Activated T-cell treated with anti-CD3 and anti-CD28 coated beads for 48 hours (primary cell): ENCODE results near the gene ERI3.

Source experiments
- DNase-seq: peaks from one replicate; pipeline ENCODE4 v3.0.0-alpha.2; 2020; ENCODE audit warnings: low read depth

ERI3 gene

DNA sequence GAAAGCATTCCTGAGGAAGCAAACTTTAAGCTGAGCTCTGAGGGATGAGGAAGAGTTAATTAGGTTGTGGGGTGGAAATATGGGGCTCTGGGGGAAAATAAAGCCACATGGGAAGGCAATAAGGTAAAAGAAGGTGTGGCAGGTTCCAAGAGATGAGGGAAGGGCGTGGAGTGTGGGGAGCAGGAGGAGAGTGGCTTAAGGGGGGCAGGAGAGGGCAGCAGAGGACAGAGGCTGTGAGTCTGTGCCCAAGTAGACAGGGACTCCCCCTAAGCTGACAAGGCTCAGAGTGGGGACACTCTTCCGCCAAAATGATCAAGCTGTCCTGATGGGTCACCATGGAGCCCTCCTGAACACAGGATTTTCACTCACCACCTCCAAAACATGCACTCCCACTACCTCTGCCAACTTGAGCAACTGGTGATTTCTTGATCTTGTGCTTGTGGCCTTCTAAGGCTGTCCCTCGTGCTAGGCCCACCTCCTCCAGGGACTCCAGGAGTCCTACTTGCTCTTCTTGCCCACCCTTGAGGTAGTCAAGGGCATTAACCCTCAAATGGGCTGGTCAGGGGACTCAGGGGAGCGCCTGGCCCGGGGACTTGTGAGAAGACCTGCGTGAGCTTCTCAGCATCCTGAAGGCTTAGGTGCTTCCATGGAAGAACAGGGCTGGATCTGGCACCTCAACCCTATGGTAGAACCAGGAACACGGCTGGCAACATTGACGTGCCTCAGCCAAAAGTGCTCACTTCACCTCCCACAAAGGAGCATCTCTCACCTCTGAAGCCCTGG lies 118.4 kb downstream of the ERI3 start:
- DNase-seq: no peak

DNA sequence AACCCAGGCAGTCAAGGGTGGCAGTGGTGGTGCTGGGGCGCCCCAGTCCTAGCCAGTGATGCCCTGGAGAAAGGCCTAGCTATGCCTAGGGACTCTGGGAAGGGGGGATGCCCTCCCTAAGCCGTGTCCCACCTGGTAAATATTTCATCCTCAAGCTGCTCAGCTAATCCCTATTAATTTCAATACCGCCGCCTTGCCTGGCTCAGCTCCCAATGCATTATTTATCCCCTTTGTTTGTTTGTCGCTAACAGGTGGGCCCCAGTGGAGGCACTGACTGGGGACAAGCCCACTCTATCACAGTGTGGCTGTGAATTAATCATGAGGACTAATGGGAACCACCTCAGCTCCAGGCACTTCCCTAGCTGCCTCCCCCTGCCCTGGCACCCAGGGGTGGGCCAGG lies 119.2 kb downstream of the ERI3 start:
- DNase-seq: no peak

DNA sequence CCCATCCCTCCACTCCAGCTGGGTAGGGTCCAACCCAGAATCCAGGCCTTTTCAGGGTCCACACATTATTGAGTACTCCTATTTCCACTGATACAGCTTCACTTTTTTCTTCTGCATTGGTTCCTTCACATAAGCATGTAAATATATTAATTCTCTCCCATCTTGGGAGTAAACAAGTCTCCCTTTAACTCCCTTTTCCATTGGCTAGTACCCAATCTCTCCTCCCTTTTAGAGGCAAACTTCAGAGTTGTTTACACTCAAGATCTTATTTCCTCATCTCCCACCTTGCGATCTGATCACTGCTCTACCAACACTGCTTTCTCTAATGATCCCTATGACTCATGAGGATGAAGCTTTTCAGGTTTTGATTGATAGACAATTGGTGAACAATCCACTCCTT lies 121.5 kb downstream of the ERI3 start:
- DNase-seq: no peak

DNA sequence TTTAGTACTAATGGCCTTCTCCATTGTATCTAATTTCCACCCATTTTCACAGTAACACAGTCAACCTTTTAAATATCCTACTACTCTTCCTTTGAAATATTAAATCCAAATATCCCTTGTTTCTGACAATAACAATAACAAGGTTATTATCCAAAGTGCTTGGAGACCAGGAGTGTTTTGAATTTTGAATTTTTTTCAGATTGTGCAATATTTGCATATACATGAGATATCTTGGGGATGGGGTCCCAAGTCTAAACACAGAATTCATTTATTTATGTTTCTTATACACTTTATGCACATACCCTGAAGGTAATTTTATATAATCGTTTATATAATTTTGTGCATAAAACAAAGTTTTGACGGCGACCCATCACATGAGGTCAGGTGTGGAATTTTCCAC lies 124.3 kb downstream of the ERI3 start:
- DNase-seq: no peak

DNA sequence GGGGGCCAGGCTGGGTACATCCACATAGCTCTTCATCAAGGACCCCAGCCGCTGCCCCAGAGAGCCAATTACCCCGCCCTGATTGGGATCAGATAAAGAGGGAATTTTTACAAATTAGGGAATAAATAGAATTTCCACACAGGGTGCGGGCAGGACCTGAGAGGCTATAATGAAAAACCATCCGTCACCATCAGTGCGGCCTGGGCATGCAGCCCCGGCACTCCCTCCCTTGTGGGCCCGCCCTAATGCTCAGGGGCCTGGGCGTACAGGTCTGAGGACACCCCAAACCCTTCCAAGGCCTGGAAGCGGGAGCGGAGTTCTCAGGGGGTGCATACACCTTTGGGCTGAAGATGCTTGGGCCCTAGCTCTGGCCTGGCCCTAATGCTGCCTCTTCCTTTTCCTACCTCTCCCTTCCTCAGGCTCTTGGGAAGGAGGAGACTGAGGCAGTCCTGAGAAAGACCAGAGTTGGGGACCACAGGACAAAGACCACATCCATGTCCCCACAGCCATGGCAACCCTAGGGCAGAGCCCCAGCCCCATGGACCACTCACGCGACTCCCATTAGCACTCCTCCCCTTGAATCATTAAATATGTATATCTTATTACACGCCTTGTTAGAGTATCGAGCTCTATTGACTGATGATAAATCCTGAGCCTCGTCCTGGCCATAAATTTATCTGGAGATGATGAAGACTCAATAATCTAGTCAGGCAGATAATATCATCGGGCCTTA lies 125.5 kb downstream of the ERI3 start:
- DNase-seq: no peak

DNA sequence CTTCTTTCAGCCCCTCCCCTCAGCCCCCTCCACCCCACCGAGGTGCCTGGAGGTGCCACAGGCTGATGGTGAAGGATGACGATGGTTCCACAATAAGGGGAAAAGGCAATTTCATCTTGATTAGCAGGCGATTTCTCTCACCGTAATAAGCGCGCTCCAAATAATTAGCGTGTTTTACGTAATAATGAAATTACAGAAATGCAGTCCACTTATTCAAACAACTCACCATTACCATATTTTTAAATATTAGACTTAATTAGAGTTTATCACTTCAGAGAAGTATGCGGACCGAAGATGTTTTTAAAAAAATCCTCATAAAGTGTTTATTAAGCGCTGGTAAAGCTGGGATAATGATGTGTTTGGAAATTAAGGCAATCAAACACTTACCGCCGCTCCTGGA lies 126.8 kb downstream of the ERI3 start:
- no peak for DNase-seq

DNA sequence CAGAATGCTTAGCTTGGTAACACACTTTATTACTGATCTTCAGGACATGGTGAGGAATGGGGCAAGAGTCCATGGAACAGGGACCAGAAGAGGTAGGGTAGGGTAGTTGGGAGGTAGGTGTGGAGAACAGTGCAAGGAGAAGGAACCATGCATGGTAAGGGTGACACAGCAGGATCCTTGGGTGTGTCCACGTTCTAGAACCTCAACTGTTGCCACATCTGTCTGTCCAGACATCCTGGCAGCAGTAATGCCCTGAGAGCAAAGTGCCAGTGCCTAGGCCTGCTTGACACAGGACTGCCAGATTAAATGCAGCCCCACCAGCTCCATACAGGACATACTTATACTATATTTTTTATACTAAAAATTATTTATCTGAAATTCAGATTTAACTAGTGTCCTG lies 127.8 kb downstream of the ERI3 start:
- no peak for DNase-seq

DNA sequence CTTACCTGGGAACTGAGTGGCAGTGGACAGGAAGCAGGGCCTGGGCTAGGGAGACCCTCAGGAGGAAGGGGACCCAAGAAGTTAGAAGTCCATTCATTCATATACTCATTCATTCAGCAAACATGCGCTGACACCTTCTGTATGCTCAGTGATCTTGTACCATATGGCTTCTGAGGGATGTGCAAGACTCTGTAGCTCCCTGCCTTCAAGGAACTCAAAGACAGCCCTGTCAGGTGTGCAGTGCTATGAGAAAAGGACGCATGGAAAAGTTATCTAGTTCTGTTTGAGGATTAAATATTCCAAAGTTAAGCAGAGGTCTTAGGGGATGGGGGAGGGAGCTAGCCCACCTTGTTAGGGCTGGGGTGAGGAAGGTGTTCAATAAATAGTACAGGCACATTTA lies 129.3 kb downstream of the ERI3 start:
- no peak for DNase-seq

DNA sequence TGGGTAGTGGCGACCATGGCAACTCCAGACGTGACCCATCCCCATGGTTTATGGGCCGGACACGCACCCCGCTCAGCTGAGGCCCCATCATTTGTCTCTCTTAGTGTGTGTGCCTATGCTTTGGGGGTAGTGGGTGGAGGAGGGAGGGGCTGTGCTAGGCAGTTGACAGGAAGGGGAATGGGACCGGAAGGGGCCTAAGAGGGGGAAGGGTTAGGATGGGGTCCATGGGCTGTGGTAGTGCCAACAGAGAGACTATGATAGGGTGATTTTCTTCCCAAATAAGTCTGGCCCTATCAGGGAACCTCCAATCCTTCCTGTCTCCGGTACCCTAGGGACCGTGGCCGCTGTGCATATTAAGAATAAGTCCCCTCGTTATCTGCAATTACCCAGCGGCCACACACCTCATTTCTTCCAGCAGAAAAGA lies 131.9 kb downstream of the ERI3 start:
- DNase-seq: no peak

DNA sequence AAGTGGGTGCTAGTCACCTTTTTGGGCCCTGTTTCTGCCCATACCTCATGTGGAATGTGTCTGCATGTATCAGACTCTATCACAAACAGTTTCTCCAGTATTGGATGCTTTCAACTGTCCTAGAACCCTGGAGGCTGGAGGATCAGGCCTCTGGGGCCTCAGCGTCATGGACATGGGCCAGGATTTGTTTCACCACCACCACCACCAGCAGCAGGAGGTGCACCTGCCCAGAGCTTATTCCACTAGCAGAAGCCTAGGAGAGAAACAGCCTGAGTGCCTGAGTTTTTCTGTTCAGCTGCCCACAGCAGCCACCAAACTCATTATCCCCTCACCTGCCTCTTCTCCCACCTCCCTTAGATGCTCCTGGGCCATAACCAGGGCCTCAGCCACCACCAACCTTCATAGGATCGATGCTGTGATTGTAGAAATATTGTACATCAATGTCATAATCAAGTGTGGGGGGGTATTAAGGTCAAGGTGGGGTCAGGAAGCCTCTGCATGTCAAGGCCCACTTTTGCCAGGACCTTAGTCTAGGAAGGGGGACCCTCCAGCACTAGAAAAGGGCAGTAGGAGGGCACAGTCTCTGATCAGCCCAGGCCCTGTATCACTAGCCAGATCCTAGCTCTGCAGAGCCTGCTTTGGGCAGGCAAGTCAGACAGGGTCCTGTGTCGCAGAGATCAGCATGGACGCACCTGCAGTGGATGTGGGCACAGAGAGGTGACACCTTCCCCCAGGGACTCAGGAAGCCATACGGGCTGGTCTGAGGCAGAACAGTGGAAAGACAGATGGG lies 132.5 kb downstream of the ERI3 start:
- no peak for DNase-seq

DNA sequence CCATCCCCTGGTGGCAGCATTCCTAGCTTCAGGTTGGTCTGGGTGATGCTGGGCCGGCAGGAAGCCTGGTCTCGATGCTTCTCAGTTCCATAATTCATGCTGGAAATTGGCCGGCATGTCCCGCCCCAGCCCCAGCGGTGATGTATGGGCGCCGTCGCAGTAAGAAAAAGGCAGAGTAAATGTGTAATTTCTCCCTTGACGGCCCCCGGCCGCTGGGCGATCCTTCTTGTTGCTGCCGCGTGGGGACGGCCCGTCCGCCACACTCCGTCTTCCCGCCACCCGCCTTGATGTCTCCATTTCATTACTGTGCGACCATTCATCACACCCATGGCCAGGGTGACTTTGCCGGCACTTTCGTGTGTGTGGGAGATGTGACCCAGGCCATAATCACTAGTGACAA lies 133.3 kb downstream of the ERI3 start:
- DNase-seq: no peak

DNA sequence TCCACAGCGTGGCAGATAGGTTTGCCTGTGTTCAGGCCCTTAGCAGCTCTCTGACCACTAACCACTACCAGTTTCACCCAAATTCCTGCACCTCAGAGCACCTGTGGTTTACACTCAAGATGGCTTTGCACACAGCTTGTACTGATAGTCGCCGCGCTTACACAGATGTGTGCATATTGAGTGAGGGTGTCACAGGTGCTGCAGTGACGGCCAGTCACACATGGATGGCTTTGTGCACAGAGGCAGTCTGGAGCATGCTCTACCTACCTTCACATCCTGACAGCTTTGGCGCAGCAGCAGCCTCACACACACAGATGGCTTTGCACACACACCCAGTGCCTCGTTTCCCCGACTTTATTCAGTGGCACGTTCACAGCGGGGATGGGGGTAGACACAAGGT lies 134.3 kb downstream of the ERI3 start:
- no peak for DNase-seq

DNA sequence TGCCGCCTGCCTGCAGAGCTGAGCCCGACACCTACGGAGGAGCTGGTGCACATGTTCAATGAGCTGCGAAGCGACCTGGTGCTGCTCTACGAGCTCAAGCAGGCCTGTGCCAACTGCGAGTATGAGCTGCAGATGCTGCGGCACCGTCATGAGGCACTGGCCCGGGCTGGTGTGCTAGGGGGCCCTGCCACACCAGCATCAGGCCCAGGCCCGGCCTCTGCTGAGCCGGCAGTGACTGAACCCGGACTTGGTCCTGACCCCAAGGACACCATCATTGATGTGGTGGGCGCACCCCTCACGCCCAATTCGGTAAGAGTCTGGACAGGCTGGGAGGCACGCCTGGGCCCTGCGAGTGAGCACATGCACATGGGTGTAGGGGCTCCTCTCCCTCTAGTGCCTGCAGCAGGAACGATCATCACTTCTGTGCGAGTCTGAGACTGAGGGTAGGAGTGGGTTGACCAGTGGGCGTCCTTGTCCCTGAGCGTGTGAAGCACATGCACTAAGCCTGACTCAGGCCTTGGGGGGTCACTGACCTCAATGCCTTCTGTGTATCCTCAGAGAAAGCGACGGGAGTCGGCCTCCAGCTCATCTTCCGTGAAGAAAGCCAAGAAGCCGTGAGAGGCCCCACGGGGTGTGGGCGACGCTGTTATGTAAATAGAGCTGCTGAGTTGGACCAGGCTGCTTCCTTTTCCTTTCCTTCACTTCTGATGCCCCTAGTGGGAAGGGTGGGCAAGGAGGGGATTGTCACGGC lies 134.9 kb downstream of the ERI3 start:
- no peak for DNase-seq

DNA sequence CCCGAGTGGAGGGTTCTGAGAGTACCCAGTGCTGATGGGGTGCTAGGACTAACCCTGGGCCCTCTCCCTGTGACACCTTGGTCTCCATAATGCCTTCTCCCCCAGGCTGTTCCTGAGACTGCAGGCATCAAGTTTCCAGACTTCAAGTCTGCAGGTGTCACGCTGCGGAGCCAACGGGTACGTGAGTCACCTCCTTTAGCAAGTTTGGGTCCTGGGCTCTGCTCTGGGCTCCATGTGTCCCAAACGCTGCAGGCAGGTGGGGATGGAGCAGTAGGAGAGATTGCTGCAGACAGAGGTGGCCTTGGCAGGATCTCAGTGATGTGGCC lies 135.8 kb downstream of the ERI3 start:
- DNase-seq: no peak

DNA sequence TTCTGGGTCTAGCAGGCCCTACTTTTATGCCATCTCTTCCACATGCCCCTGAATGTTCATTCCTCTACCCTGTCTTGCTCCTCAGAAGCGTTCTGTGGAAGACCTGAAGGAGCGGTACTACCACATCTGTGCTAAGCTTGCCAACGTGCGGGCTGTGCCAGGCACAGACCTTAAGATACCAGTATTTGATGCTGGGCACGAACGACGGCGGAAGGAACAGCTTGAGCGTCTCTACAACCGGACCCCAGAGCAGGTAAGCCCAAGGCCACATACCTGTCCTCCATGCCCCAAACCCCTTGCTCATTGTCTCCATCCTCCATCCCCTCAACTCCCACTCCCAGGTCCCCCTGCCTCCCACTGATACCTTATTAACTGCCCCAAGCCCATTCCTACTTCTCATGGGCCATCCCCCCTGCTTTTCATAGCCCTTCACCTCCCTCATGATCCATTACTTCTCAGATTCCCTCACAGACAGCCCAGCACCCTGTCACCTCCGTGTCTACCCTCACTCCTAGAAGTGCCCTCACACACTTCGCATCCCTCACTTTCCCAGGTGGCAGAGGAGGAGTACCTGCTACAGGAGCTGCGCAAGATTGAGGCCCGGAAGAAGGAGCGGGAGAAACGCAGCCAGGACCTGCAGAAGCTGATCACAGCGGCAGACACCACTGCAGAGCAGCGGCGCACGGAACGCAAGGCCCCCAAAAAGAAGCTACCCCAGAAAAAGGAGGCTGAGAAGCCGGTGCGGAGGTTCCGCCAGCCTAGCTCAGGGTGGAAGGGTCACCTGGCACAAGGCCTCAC lies 136.4 kb downstream of the ERI3 start:
- no peak for DNase-seq

DNA sequence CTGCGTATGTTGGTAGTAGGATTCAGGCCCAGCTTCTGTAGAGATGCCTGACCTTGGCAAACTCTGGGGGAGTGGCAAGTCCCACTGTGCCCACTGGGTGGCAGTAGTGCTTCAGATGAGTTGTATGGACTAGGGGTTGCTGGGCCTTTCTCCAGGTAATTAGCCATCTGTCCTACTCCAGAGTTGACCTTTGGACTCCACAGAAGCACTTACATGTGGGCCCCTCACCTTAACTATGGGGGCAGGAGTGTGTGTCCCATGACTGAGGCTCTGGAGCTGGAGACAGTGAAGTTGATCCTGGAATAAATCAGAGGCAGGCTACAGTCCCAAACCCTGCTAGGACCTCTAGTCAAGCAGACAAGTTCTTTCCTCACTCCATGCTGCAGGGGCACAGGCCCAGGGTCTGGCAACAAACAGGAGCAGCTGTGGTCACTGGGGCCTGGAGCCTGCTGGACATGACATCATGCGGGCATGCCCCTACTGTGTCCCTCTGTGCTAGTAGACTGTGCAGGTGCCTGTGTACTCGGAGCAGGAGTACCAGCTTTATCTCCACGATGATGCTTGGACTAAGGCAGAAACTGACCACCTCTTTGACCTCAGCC lies 137.1 kb downstream of the ERI3 start:
- DNase-seq: peak; percentile 64

DNA sequence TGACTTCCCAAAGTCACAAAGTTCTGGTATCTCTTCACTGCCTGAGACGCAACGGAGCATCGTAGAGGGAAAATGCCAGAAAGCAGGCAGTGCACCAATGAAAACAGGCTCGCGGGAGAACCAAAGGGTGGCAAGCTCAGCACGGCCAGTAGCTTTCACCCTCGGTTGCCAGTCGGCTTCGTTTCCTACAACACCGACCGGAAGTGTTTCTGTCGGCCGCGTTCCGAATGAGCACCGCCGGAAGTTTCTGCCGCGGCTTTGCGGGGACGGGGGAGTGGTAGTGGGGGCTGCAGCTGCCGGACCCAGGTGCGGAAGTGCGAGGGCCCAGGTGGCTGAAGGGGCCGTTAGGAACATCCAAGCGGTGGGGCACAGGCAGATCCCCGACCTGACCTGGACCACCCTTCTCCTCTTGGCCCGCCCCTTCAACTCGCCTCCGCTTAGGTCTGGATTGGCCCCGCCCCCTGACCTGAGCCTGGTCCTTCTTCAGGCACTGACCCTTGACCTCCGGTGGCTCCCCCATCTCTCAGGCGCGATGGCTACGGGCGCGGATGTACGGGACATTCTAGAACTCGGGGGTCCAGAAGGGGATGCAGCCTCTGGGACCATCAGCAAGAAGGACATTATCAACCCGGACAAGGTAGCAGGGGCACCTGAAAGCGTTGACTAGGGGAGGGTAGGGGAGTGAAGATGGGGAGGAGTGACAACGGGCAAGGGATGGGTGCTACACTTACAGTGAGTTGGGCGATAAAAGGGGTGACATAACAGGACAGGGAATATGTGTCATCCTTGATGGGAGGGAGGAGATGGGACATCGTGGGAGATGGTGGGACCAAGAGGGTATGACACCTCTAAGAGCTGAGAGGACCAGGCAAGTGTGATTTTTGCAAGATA lies 141.6 kb downstream of the ERI3 start, which contains the start of gene DMAP1:
Gene DMAP1 (plus strand): TSS at position 250 of the 891 bp plus-strand sequence. CDS start 283 bp downstream, at position 533.
- peak; percentile 80 for DNase-seq

DNA sequence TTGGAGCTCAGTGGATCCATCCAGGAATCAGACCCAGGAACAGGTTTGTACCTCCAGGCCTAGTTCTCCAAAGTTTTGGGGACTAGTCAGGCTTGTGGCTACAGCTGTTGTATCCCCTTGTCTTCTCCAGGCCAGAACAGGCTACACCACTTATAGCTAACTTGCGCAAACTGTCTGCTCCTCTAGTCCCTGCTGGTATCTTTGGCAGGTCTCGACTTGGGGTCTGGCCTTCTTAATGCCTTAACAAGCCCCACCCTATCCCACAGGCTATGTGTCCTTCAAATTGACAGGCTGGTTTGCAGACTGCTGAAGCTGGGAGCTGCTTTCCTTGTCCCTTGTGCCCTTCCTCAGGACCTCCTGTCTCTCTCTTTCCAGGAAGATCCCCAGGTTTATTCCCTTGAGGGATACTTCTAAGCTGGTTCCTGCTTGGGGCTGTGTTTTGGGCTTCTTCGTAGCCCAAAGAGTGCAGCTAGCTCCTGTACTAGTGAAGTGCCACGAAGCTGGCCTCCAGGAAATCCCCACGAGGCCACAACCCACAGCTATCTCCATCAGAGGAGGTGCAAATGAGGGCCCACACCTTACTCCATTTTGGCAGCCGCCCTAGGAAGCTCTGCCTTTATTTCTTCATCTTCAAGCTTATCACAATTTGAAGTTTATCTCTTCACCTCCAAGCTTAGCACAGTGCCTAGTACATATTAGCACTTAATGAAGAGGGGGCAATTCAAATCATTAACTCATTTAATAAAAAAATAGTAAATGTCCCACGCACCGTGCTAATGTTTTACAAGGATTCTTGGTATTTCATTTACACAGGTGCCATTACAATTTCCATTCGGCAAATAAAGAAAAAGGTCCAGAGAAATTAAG lies 142.5 kb downstream of the ERI3 start:
- DNase-seq: no peak

DNA sequence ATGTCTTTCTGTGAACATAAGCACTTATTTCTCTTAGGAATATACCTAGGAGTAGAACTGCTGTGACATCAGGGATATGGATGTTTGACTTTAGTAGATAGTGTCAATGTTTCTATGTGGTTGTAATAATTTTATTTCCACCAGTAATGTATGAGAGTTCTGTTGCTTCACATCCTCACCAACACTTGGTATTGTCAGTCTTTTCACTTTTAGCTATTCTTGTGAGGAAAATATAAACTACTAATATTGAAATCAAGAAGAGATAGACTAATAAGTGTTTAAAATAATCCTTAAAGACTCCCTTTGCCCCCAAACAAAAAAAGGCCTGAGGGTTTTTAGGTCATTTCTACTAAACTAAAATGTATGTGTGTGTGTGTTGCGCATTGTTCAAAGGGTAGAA lies 144.5 kb downstream of the ERI3 start:
- no peak for DNase-seq
